Thyroid gland (tissue), 4 donors: ENCODE data around the gene SYCE3. TPM values are rescaled to one million over a fixed set of nuclear protein-coding genes. Genes with fewer than 3 reads are reported as not detected.

Experiments
- DNase-seq, 2 donors: peaks; one replicate each; pipeline ENCODE4 v3.0.0-alpha.2; 2019
- H3K27ac ChIP-seq, 3 donors: fragments of 200-600 bp; sonication (generic); 1 replicate in 2 of 3; 2 replicates in 1 of 3; pipeline ENCODE4 v1.5.1; 2016 to 2019; ENCODE audit warnings: mild to moderate bottlenecking in 1 of 3, moderate library complexity in 1 of 3
- H3K27me3 ChIP-seq: fragments of 200-600 bp; sonication (generic); one replicate; pipeline ENCODE4 v1.5.1; 2019
- H3K36me3 ChIP-seq, 2 donors: fragments of 200-600 bp; sonication (generic); one replicate each; pipeline ENCODE4 v1.5.1; 2016 to 2019
- H3K4me1 ChIP-seq, 2 donors: fragments of 200-600 bp; sonication (generic); one replicate each; pipeline ENCODE4 v1.5.1; 2017 to 2019
- H3K4me3 ChIP-seq, 3 donors: fragments of 200-600 bp; sonication (generic); replicated peaks in 1 of 3; 1 replicate in 2 of 3; 2 replicates in 1 of 3; pipeline ENCODE4 v1.5.1; 2016; ENCODE audit warnings: mild to moderate bottlenecking in 1 of 3
- H3K9me3 ChIP-seq: fragments of 200-600 bp; sonication (generic); one replicate; pipeline ENCODE4 v1.5.1; 2017
- CTCF ChIP-seq, 6 experiments: fragments of 200-600 bp in 3 of 6; fragments of 450-650 bp in 3 of 6; sonication (generic) in 3 of 6; IDR thresholded peaks; one replicate each; pipeline ENCODE4 v1.5.1; 2016 to 2019; ENCODE audit warnings: antibody characterized with exemption in 6 of 6, mild to moderate bottlenecking in 2 of 6, inconsistent platforms in 1 of 6, moderate library complexity in 1 of 6
- POLR2A ChIP-seq, 2 donors: fragments of 450-650 bp; IDR thresholded peaks; one replicate each; pipeline ENCODE4 v1.6.1; 2017; ENCODE audit warnings: antibody characterized with exemption in 2 of 2, mild to moderate bottlenecking in 2 of 2, moderate library complexity in 1 of 2
- WGBS, 2 donors: methylation state at CpG; one replicate each; pipeline ENCODE4 v1.1.5; 2017; 5-methylcytosine and 5-hydroxymethylcytosine counted together
- intact Hi-C: fragments of 100-400 bp; cut with DNase I; formaldehyde crosslinking; loops from one replicate; pipeline ENCODE4 v1.15.1; 2023
- total RNA-seq, 4 donors: library from RNA; depleted of rRNA; stranded (reverse); fragments of >200 nt; gene quantifications; one replicate each; pipeline ENCODE4 v1.2.3, GENCODE V29; 2016

The SYCE3 gene
- total RNA-seq, 4 donors from 2014 or later = 3.5 to 6.0 (median 4.3) TPM; not detected in 1

- 97 to 98% methylated on average over 5 of the region's 5 CpGs for WGBS, 2 donors
- Histone ChIP-seq H3K4me3 (no peak overlapping the region), H3K36me3 (no peaks in the 10 kb centered on the region), H3K9me3 (no peaks in the 10 kb centered on the region), H3K27ac (no peak overlapping the region), H3K27me3 (no peaks in the 10 kb centered on the region), H3K4me1 (peaks cover 0 to 6% of the 10 kb centered on the region in 2 donors)
- DNase-seq = no peak
- intact Hi-C loops = no loop called here
- TF ChIP-seq CTCF (IDR thresholded peaks at IDR 0.05) (no peak), POLR2A (IDR thresholded peaks at IDR 0.05) (no peak)
Measured at GRCh38 chr22:50587407-50587806, 24.7 kb upstream of the SYCE3 start.

GRCh38 chr22:50586416-50586815 lies 23.7 kb upstream of the SYCE3 start:
- DNase-seq = no peak
- Histone ChIP-seq H3K9me3 (no peaks in the 10 kb centered on the region), H3K4me3 (no peak overlapping the region), H3K27ac (no peak overlapping the region), H3K4me1 (peaks cover 5 to 13% of the 10 kb centered on the region in 2 donors), H3K36me3 (no peaks in the 10 kb centered on the region), H3K27me3 (no peaks in the 10 kb centered on the region)
- WGBS, 2 donors = 70 to 85% methylated on average over 5 of the region's 5 CpGs
- intact Hi-C loops = no loop called here
- no peak for TF ChIP-seq CTCF (IDR thresholded peaks at IDR 0.05)
- no peak for TF ChIP-seq POLR2A (IDR thresholded peaks at IDR 0.05)

- H3K4me3 ChIP-seq = no peak overlapping the region
- intact Hi-C loops = no loop called here
- no peak for TF ChIP-seq CTCF (IDR thresholded peaks at IDR 0.05)
- TF ChIP-seq POLR2A (IDR thresholded peaks at IDR 0.05) = no peak
- H3K4me1 ChIP-seq = peaks cover 11 to 19% of the 10 kb centered on the region in 2 donors
- no peaks in the 10 kb centered on the region for H3K36me3 ChIP-seq
- H3K9me3 ChIP-seq = no peaks in the 10 kb centered on the region
- H3K27me3 ChIP-seq = no peaks in the 10 kb centered on the region
- 91 to 97% methylated on average over 7 to 8 of the region's 8 CpGs for WGBS, 2 donors
- DNase-seq = no peak
- no peak overlapping the region for H3K27ac ChIP-seq
Measured at GRCh38 chr22:50585781-50586180, 23.1 kb upstream of the SYCE3 start.

- TF ChIP-seq CTCF (IDR thresholded peaks at IDR 0.05) = no peak
- no peak for TF ChIP-seq POLR2A (IDR thresholded peaks at IDR 0.05)
- Histone ChIP-seq H3K27ac (no peak overlapping the region), H3K36me3 (no peaks in the 10 kb centered on the region), H3K27me3 (no peaks in the 10 kb centered on the region), H3K4me3 (no peak overlapping the region), H3K4me1 (peaks cover 11 to 19% of the 10 kb centered on the region in 2 donors), H3K9me3 (no peaks in the 10 kb centered on the region)
- intact Hi-C loops = no loop called here
- DNase-seq = no peak
- WGBS, 2 donors = 90 to 92% methylated on average over 3 of the region's 3 CpGs
Measured at GRCh38 chr22:50585238-50585637, 22.5 kb upstream of the SYCE3 start.

- WGBS, 2 donors = 94 to 97% methylated on average over 23 of the region's 23 CpGs
- Histone ChIP-seq H3K36me3 (no peaks in the 10 kb centered on the region), H3K27ac (no peak overlapping the region), H3K4me3 (no peak overlapping the region), H3K4me1 (peaks cover 11 to 21% of the 10 kb centered on the region in 2 donors), H3K27me3 (no peaks in the 10 kb centered on the region), H3K9me3 (no peaks in the 10 kb centered on the region)
- no peak for DNase-seq
- intact Hi-C loops = loop anchor here (5.0 kb wide), 1 partner anchor 62 kb away; no protein-coding TSS in a partner anchor
- TF ChIP-seq POLR2A (IDR thresholded peaks at IDR 0.05) (no peak), CTCF (IDR thresholded peaks at IDR 0.05) (no peak)
Measured at GRCh38 chr22:50584106-50585096, 21.7 kb upstream of the SYCE3 start.
